Measurements from ENCODE around the gene C7orf57. TPM values are rescaled to one million over a fixed set of nuclear protein-coding genes. Genes with fewer than 3 reads are reported as not detected.

C7orf57 gene
- total RNA-seq, 4 donors from 2014 or later = not detected

DNA sequence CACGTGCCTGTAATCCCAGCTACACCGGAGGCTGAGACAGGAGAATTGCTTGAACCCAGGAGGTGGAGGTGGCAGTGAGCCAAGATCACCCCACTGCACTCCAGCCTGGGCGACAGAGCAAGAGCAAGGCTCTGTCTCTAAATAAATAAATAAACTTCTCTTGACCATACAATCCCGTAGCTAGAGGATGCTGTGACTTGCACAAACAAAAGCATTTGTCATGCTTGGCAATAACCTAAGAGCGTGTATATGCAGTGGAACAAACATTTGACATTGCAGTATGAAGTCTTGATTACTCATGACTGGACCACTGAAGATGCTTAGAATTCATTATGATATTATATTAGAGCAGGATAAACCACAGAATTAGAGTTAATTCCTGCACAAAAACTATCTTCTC is 1.4 kb upstream of the C7orf57 start:
- H3K4me1 ChIP-seq = peaks cover 0 to 16% (median 7%) of the 10 kb centered on the region in 3 donors
- ATAC-seq = no peak
- TF ChIP-seq, protein P1, sequence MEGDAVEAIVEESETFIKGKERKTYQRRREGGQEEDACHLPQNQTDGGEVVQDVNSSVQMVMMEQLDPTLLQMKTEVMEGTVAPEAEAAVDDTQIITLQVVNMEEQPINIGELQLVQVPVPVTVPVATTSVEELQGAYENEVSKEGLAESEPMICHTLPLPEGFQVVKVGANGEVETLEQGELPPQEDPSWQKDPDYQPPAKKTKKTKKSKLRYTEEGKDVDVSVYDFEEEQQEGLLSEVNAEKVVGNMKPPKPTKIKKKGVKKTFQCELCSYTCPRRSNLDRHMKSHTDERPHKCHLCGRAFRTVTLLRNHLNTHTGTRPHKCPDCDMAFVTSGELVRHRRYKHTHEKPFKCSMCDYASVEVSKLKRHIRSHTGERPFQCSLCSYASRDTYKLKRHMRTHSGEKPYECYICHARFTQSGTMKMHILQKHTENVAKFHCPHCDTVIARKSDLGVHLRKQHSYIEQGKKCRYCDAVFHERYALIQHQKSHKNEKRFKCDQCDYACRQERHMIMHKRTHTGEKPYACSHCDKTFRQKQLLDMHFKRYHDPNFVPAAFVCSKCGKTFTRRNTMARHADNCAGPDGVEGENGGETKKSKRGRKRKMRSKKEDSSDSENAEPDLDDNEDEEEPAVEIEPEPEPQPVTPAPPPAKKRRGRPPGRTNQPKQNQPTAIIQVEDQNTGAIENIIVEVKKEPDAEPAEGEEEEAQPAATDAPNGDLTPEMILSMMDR (IDR thresholded peaks at IDR 0.05) = no peak
- TF ChIP-seq EP300 (IDR thresholded peaks at IDR 0.05) (no peak), POLR2A (IDR thresholded peaks at IDR 0.05) (no peak), POLR2AphosphoS5 (IDR thresholded peaks at IDR 0.05) (no peak)
- H3K9me3 ChIP-seq = no peaks in the 10 kb centered on the region
- H3K27ac ChIP-seq = no peak overlapping the region
- peaks cover 34% of the 10 kb centered on the region for H3K27me3 ChIP-seq
- no peaks in the 10 kb centered on the region for H3K36me3 ChIP-seq
- no peak overlapping the region for H3K4me3 ChIP-seq
- WGBS, 2 donors (ENCODE audit: low coverage in 1 of 2) = 62 to 70% methylated on average over 2 to 3 of the region's 5 CpGs

DNA sequence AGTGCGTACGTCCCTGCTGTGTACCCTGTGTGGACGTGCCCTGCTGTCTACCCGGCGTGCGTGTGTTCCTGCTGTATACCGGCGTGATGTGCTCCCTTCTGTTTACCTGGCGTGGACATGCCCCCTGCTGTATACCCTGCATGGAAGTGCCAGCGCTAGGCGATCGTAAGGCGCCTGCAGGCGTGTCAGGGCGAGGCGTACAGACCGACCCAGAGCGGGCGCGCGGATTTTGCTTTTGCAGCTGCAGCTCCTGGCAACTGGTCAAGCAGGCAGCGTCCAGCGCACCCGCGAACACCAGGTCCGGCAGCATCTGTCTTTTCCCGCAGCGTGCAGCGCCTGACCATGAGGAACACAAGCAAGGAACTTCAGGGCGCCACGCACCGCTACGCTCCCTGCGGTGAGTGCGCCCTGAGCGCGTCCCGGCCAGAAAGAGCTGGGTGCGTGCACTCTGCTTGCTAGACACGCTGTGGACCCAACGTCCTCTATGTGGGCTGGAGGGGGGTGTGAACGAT is 680 bp downstream of the C7orf57 start:
- Histone ChIP-seq H3K9me3 (no peaks in the 10 kb centered on the region), H3K27ac (no peak overlapping the region), H3K36me3 (no peaks in the 10 kb centered on the region), H3K4me1 (peaks cover 0 to 16% (median 7%) of the 10 kb centered on the region in 3 donors), H3K27me3 (peaks cover 27% of the 10 kb centered on the region), H3K4me3 (peak overlapping the region; percentile 11 to 55)
- TF ChIP-seq EP300 (IDR thresholded peaks at IDR 0.05) (no peak), POLR2A (IDR thresholded peaks at IDR 0.05) (no peak), POLR2AphosphoS5 (IDR thresholded peaks at IDR 0.05) (no peak)
- TF ChIP-seq, protein P1 (IDR thresholded peaks at IDR 0.05) = no peak
- peak; percentile 4 for ATAC-seq
- 0% methylated on average over 2 to 3 of the region's 42 CpGs for WGBS, 2 donors (ENCODE audit: low coverage in 1 of 2)

DNA sequence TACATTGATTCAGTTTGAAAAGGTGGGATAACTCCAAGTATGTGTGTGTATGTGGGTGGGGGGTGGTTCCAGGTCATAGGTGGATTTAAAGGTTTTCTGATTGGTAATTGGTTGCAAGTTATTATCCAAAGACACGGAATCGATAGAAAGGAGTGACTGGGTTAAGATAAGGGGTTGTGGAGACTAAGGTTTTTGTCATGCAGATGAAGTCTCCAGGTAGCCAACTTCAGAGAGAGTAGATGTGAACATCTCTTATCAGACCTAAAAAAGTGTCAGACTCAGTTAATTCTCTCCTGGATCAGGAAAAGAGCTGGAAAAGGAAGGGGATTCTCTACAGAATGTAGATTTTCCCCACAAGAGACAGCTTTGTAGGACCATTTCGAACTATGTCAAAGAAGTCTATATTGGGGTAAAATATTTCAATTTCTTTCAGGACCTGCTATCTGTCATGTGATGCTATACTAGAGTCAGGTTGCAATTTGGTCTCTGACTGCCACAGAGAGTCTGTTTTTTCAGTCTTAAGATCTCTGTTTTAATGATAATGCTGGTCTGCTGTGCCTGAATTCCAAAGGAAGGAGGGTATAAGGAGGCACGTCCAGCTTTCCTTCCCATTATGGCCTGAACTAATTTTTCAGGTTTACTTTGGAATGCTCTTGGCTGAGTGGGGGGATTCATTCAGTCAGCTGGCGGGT is 3.6 kb downstream of the C7orf57 start:
- Histone ChIP-seq H3K27me3 (peaks cover 16% of the 10 kb centered on the region), H3K27ac (no peak overlapping the region), H3K4me1 (peaks cover 0 to 16% (median 7%) of the 10 kb centered on the region in 3 donors), H3K36me3 (no peaks in the 10 kb centered on the region), H3K4me3 (no peak overlapping the region), H3K9me3 (no peaks in the 10 kb centered on the region)
- ATAC-seq = no peak
- WGBS, 2 donors (ENCODE audit: low coverage in 1 of 2) = 30 to 43% methylated on average over 4 to 5 of the region's 5 CpGs
- TF ChIP-seq, protein P1 (IDR thresholded peaks at IDR 0.05) = no peak
- TF ChIP-seq POLR2AphosphoS5 (IDR thresholded peaks at IDR 0.05) (no peak), EP300 (IDR thresholded peaks at IDR 0.05) (no peak), POLR2A (IDR thresholded peaks at IDR 0.05) (no peak)

DNA sequence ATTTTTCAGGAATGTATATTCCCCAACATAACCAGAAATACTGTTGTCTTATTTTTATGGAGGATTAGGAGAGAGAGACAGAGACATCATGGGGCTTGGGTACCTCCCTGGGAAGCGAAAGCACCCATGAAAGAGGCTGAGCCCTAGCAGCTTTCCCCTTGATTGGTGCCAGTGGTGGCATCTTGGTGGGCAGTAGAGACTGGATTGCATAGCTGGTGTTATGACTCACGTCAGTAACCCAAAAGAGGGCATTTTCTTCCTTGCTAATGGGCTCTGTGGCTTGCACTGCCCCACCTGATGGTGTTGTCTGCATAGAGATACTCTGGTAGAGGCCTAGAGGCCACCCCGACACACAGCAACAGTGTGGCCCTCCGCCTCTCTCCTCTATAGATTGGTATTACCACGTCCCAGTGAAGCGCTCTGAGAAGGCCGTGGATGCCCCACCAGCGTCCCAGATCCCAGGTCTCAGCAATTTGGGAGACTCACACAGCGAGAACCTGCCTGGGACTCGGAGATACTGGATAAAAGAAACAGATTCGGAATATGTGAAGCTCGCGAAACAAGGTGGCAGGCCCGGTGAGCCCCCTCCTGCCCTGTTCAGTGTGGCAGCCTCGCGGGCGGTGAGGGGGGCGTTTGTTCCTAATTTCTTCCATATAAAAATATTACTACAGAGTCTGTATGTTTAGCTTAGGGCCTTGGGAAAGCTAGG is 5.8 kb downstream of the C7orf57 start:
- peaks cover 8% of the 10 kb centered on the region for H3K27me3 ChIP-seq
- no peak overlapping the region for H3K4me3 ChIP-seq
- TF ChIP-seq, protein P1 (IDR thresholded peaks at IDR 0.05) = no peak
- TF ChIP-seq POLR2AphosphoS5 (IDR thresholded peaks at IDR 0.05) = no peak
- TF ChIP-seq POLR2A (IDR thresholded peaks at IDR 0.05) = no peak
- no peak for TF ChIP-seq EP300 (IDR thresholded peaks at IDR 0.05)
- H3K36me3 ChIP-seq = no peaks in the 10 kb centered on the region
- H3K9me3 ChIP-seq = no peaks in the 10 kb centered on the region
- H3K4me1 ChIP-seq = peaks cover 0 to 3% (median 1%) of the 10 kb centered on the region in 3 donors
- ATAC-seq = no peak
- no peak overlapping the region for H3K27ac ChIP-seq
- 82 to 90% methylated on average over 6 to 12 of the region's 18 CpGs for WGBS, 2 donors (ENCODE audit: low coverage in 1 of 2)

All from gastroesophageal sphincter (tissue), 4 donors.